NCI-H2081 (cell line): ENCODE results near the gene TMEM82.

ENCODE experiments used
- DNase-seq, 2 experiments: peaks; one replicate each; lab custom pipeline; 2025; lab: John Stamatoyannopoulos, UW

Gene TMEM82

GRCh38 chr1:15785683-15786082, 43.4 kb downstream of the TMEM82 start:
- DNase-seq = no peak

GRCh38 chr1:15786581-15786980, 44.3 kb downstream of the TMEM82 start:
- no peak for DNase-seq

DNA sequence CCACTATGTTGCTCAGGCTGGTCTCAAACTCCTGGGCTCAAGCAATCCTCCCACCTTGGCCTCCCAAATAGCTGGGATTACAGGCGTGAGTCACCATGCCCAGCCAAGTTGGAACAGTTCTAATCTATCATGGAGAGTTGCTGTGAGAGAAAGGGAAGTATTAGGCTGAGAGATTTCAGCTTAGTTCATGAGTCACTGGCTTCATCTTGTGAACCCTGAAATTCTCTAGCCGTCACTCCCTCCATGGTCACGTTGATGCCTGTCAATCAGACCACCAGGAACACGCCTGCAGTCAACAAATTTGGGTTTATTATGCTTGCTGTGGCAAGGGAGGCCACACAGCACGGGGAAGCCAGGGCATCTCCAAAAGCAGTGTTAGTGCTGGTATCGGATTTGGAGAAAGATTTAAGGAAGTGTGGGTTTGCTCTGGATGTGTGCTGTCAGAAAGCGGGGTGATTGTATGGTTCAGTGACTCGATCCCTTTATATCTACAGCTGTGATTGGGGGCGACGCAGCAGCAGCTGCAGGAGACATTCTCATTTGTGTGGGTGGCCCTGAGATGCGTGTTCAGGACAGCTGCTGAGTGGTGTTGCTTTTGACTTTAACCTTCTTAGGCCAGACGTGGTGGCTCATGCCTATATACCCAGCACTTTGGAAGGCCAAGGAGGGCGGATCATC, 46.5 kb downstream of the TMEM82 start:
- DNase-seq = no peak

GRCh38 chr1:15796086-15796462, 53.8 kb downstream of the TMEM82 start:
- DNase-seq = no peak
